Testis (tissue), 3 donors: Measurements from ENCODE around the gene GNL3L. TPM values are rescaled to one million over a fixed set of nuclear protein-coding genes. Genes with fewer than 3 reads are reported as not detected.

Source experiments
- DNase-seq: peaks from one replicate; pipeline ENCODE4 v3.0.0-alpha.2; 2019
- H3K27ac ChIP-seq, 2 donors: fragments of 200-600 bp; sonication (generic); one replicate each; pipeline ENCODE4 v1.5.1; 2019
- H3K27me3 ChIP-seq: fragments of 200-600 bp; sonication (generic); one replicate; pipeline ENCODE4 v1.5.1; 2019
- H3K36me3 ChIP-seq: fragments of 200-600 bp; sonication (generic); one replicate; pipeline ENCODE4 v1.5.1; 2017; ENCODE audit warnings: low read depth; ENCODE audit errors: missing control alignments
- H3K4me1 ChIP-seq: fragments of 200-600 bp; sonication (generic); one replicate; pipeline ENCODE4 v1.5.1; 2019
- H3K4me3 ChIP-seq, 2 donors: fragments of 200-600 bp; sonication (generic); one replicate each; pipeline ENCODE4 v1.5.1; 2017 to 2019
- H3K9me3 ChIP-seq: fragments of 200-600 bp; sonication (generic); one replicate; pipeline ENCODE4 v1.5.1; 2017
- POLR2A ChIP-seq: fragments of 450-650 bp; IDR thresholded peaks from one replicate; pipeline ENCODE4 v1.6.1; 2017; ENCODE audit warnings: antibody characterized with exemption, mild to moderate bottlenecking, moderate library complexity
- WGBS, 2 donors: methylation state at CpG; one replicate each; pipeline ENCODE4 v1.1.5; 2018; 5-methylcytosine and 5-hydroxymethylcytosine counted together
- intact Hi-C: fragments of 100-400 bp; cut with DNase I; formaldehyde crosslinking; loops from one replicate; pipeline ENCODE4 v1.15.1; 2023; ENCODE audit warnings: low total_unique reads
- polyA plus RNA-seq: library from polyadenylated mRNA; stranded (reverse); fragments of 350-450 nt; fragmentation: Illumina TruSeq; extraction: RNeasy Lipid Tissue Mini Kit (QIAGEN cat#74804); gene quantifications from one replicate; pipeline ENCODE4 v1.2.3, GENCODE V29; 2014; ENCODE audit warnings: low read depth, low replicate concordance; ENCODE audit not compliant: insufficient read depth
- total RNA-seq, 2 donors: library from RNA; depleted of rRNA; stranded (reverse); fragments of >200 nt; gene quantifications; one replicate each; pipeline ENCODE4 v1.2.3, GENCODE V29; 2016
- TF ChIP-seq, protein P1 (sequence below), 3 experiments: fragments of 450-650 bp in 2 of 3; fragments of 200-600 bp in 1 of 3; sonication (generic) in 1 of 3; IDR thresholded peaks; one replicate each; pipeline ENCODE4 v1.5.1; 2016 to 2019; ENCODE audit warnings: antibody characterized with exemption in 3 of 3, mild to moderate bottlenecking in 2 of 3, moderate library complexity in 1 of 3

Gene GNL3L
- total and polyA plus RNA-seq, 3 donors from 2014 or later = 7.4 to 32.3 (median 27.6) TPM

DNA sequence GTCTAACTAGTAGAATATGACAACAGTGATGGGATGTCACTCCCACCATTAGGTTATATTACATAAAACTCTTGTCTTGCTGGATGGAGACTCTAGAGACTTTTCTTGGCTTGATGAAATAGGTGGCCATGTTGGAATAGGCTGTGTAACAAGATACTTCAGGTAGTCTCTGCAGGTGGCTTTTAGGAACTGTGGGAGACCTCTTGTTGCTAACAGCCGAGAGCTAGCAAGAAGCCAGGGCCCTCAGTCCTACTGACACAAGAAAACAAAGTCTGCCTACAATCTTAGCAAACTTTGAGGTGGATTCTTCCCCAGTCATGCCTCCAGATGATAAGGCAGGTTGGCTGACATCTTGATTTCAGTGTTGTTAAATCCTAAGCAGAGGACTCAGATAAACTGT is 72.5 kb downstream of the GNL3L start:
- Histone ChIP-seq H3K4me1 (no peaks in the 10 kb centered on the region), H3K4me3 (no peak overlapping the region), H3K27me3 (no peaks in the 10 kb centered on the region), H3K36me3 (no peaks in the 10 kb centered on the region), H3K9me3 (no peaks in the 10 kb centered on the region), H3K27ac (no peak overlapping the region)
- no peak for DNase-seq
- intact Hi-C loops = no loop called here
- TF ChIP-seq, protein P1, sequence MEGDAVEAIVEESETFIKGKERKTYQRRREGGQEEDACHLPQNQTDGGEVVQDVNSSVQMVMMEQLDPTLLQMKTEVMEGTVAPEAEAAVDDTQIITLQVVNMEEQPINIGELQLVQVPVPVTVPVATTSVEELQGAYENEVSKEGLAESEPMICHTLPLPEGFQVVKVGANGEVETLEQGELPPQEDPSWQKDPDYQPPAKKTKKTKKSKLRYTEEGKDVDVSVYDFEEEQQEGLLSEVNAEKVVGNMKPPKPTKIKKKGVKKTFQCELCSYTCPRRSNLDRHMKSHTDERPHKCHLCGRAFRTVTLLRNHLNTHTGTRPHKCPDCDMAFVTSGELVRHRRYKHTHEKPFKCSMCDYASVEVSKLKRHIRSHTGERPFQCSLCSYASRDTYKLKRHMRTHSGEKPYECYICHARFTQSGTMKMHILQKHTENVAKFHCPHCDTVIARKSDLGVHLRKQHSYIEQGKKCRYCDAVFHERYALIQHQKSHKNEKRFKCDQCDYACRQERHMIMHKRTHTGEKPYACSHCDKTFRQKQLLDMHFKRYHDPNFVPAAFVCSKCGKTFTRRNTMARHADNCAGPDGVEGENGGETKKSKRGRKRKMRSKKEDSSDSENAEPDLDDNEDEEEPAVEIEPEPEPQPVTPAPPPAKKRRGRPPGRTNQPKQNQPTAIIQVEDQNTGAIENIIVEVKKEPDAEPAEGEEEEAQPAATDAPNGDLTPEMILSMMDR (IDR thresholded peaks at IDR 0.05) = no peak
- no peak for TF ChIP-seq POLR2A
- 100% methylated on average over 1 of the region's 1 CpG for WGBS, 2 donors

Other genes starting within 250 kb of the GNL3L start
- 100 to 1,000 TPM; 104 to 110 TPM for gene WNK3, start 172.2 kb upstream of the GNL3L start, total RNA-seq
- gene WNK3, start 172.2 kb upstream of the GNL3L start, polyA plus RNA-seq = 18.1 TPM
- gene TSR2, start 89.8 kb upstream of the GNL3L start, total RNA-seq = 10 to 100 TPM; 24.9 to 30.1 TPM
- 41.3 TPM for gene TSR2, start 89.8 kb upstream of the GNL3L start, polyA plus RNA-seq
- gene FGD1, start 34.0 kb upstream of the GNL3L start, total RNA-seq = 1 to 10 TPM; 6.0 to 6.3 TPM
- gene FGD1, start 34.0 kb upstream of the GNL3L start, polyA plus RNA-seq = 5.2 TPM